ENCODE results near the gene CEP131. TPM values are rescaled to one million over a fixed set of nuclear protein-coding genes. Genes with fewer than 3 reads are reported as not detected.

CEP131 gene
- total and polyA plus RNA-seq, 7 experiments from 2014 or later = 2.7 to 13.0 (median 9.7) TPM

DNA sequence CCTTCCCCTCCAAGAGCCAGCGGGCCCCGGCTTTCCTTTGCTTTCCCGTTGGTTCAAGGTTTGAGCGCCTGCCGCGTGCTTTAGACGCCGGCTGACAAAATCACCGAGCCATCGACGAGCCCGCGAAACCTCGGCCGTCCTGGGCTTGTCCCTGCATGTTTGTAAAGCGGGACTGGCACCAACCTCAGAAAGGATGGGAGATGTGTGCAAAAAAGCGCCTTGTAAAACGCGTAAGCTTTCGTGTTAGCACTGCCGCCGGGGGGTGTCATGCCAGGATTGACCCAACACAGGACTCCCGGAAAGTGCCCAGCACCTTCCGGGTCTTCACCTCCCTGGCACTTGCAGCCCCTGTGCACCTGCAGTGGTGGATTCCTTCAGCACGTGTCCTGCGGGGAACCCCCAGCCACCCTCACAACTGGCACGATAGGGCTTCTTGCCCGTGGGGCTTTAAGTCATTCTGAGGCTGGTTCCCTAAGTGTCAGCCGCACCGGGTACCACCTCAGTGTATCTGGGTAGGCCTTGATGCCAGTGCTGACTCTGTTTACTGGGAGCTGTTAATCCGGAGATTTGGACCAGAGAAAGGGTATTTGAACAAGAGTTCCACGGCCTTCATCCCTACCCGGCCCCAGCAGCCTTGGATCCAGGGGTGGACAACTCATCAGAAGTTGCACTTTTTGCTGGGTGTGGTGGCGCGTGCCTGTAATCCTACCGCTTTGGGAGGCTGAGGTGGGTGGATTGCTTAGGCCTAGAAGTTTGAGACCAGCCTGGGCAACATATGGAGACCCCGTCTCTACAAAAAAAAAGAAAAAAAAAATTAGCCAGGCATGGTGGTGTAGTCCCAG lies 17.2 kb upstream of the CEP131 start:
- Histone ChIP-seq H3K9me3 (ENCODE audit: control insufficient read depth in 2 of 3, low read length in 3 of 3) (no peaks in the 10 kb centered on the region), H3K4me1 (ENCODE audit: control insufficient read depth in 2 of 2, insufficient read depth in 2 of 2, low read length in 2 of 2) (peaks cover 22 to 24% of the 10 kb centered on the region in 2 donors), H3K27me3 (ENCODE audit: control insufficient read depth in 2 of 2, insufficient read depth in 2 of 2, low read length in 2 of 2) (no peaks in the 10 kb centered on the region), H3K27ac (ENCODE audit: low read depth, low read length) (peak overlapping the region; percentile 76), H3K4me3 (ENCODE audit: low read length) (peak overlapping the region; percentile 71), H3K36me3 (ENCODE audit: control insufficient read depth in 2 of 3, insufficient read depth in 3 of 3, low read length in 3 of 3) (peaks cover 0 to 19% (median 0%) of the 10 kb centered on the region in 3 experiments)
- H3K4me3 Mint-ChIP-seq = peak overlapping the region; percentile 89 to 95 (median 93)
- ChIA-PET CTCF (interaction anchor here (0.6 to 1.3 kb wide), 4 partner anchors 8 to 216 kb away, joined by 3 to 7 read pairs (median 4); no protein-coding TSS in a partner anchor), POLR2A (interaction anchor here (1.0 to 2.2 kb wide), 10 partner anchors 13 to 279 kb away, joined by 3 to 24 read pairs (median 4); partner anchors contain the start of genes ACTG1, CEP131 and SLC38A10)
- H3K36me3 Mint-ChIP-seq = peaks cover 0 to 6% (median 0%) of the 10 kb centered on the region in 5 donors
- DNase-seq (peak in 1 of 9 donors; percentile 50), ATAC-seq (no peak)
- peak overlapping the region; percentile 78 to 95 (median 87) for H3K27ac Mint-ChIP-seq
- no peaks in the 10 kb centered on the region for H3K27me3 Mint-ChIP-seq
- intact Hi-C loops (cut with micrococcal nuclease) = loop anchor here (1.0 to 5.0 kb wide), 6 partner anchors 17 to 620 kb away; partner anchors contain the start of genes FAAP100 (in 1 of the 2), P4HB (in 1 of the 2) and SLC38A10 (in 1 of the 2)
- no peaks in the 10 kb centered on the region for H3K9me3 Mint-ChIP-seq
- H3K4me1 Mint-ChIP-seq = peaks cover 11 to 47% (median 33%) of the 10 kb centered on the region in 7 donors

DNA sequence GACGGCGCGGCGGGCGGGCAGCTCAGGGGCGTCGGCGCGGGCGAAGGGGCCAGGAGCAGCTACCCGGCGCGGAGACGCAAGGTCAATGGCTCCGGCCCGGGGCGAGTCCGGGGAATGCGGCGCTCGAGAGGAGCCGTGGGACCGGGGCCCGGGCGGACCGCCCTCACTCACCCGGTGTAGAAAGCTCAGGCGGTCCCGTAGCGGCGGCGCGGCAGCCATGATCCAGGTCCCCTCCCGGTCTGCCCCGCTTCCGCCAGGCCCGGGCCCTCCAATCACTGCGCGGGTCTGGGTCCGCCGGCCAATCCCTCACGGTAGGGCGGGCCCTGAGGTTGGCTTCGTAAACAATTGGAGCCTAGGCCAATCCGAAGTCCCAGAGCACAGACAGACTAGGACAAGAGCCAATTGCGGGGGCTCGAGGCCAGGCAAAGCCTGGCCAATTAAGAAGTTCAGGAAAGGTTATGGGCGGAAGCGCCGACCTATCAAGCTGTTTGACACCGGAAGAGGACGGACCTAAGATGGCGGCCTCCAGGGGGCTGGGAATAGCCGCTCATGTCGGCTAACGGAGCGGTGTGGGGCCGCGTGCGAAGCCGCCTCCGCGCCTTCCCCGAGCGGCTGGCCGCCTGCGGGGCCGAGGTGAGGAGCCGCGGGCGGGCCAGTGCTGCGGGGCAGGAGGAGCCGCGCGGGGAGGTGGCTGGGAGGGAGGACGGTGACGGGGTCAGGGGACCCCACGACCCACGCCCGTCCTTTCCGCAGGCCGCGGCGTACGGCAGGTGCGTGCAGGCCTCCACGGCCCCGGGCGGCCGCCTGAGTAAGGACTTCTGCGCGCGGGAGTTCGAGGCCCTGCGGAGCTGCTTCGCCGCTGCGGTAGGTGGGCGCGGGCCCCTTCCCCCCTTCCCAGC lies 16.3 kb upstream of the CEP131 start, which contains the start of the genes NDUFAF8 and TEPSIN:
Gene NDUFAF8 (plus strand): TSS at position 504 of the 899 bp plus-strand sequence. CDS start 46 bp downstream, at position 550.
Gene TEPSIN (minus strand): TSS at position 241 of the 899 bp plus-strand sequence. CDS start 22 bp downstream, at position 219.
- H3K27ac ChIP-seq (ENCODE audit: low read depth, low read length) = peak within 1 kb of the TSS; percentile 79
- ATAC-seq = peak; percentile 98
- POLR2A ChIA-PET = interaction anchor here (0.7 to 2.2 kb wide), 16 partner anchors 12 to 1401 kb away, joined by 3 to 24 read pairs (median 4); partner anchors contain the start of genes ACTG1, CEP131, FAAP100 and SLC38A10
- CTCF ChIA-PET = interaction anchor here (0.7 to 1.3 kb wide), 3 partner anchors 9 to 245 kb away, joined by 3 read pairs; no protein-coding TSS in a partner anchor
- peaks cover 22 to 24% of the 10 kb centered on the region in 2 donors for H3K4me1 ChIP-seq (ENCODE audit: control insufficient read depth in 2 of 2, insufficient read depth in 2 of 2, low read length in 2 of 2)
- no peaks in the 10 kb centered on the region for H3K27me3 ChIP-seq (ENCODE audit: control insufficient read depth in 2 of 2, insufficient read depth in 2 of 2, low read length in 2 of 2)
- H3K36me3 Mint-ChIP-seq = peaks cover 0 to 6% (median 0%) of the 10 kb centered on the region in 5 donors
- no peaks in the 10 kb centered on the region for H3K9me3 Mint-ChIP-seq
- H3K9me3 ChIP-seq (ENCODE audit: control insufficient read depth in 2 of 3, low read length in 3 of 3) = no peaks in the 10 kb centered on the region
- peak; percentile 87 to 98 (median 97) for DNase-seq
- H3K4me1 Mint-ChIP-seq = peaks cover 17 to 51% (median 38%) of the 10 kb centered on the region in 7 donors
- intact Hi-C loops (cut with micrococcal nuclease) = loop anchor here (1.0 to 5.0 kb wide), 6 partner anchors 16 to 621 kb away; partner anchors contain the start of genes FAAP100 (in 1 of the 2), P4HB (in 1 of the 2) and SLC38A10 (in 1 of the 2)
- peak within 1 kb of the TSS; percentile 71 for H3K4me3 ChIP-seq (ENCODE audit: low read length)
- peak within 1 kb of the TSS; percentile 92 to 97 (median 95) for H3K4me3 Mint-ChIP-seq
- H3K27me3 Mint-ChIP-seq = no peaks in the 10 kb centered on the region
- H3K36me3 ChIP-seq (ENCODE audit: control insufficient read depth in 2 of 3, insufficient read depth in 3 of 3, low read length in 3 of 3) = peaks cover 0 to 21% (median 0%) of the 10 kb centered on the region in 3 experiments
- H3K27ac Mint-ChIP-seq = peak within 1 kb of the TSS; percentile 86 to 95 (median 90)

DNA sequence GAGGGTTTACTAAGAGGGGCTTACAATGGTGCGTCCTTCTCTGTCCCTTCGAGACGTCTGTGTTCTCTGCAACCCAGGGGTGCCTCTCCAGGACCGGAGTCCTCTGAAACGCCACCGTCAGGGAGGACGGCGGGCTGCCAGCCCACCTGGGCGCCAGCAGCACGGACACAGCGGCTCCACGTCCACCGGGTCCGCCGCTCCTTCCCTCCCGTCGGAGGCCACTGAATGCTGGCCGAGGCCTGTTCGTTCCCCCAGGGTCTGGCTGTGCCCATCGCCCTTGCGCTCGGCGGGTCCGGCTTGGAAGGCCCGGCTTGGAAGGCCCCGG lies 15.7 kb upstream of the CEP131 start:
- peak overlapping the region; percentile 79 for H3K27ac ChIP-seq (ENCODE audit: low read depth, low read length)
- ChIA-PET CTCF (interaction anchor here (0.7 to 1.1 kb wide), 2 partner anchors 53 to 246 kb away, joined by 3 read pairs; no protein-coding TSS in a partner anchor), POLR2A (interaction anchor here (0.7 to 2.2 kb wide), 15 partner anchors 12 to 1400 kb away, joined by 3 to 24 read pairs (median 4); partner anchors contain the start of genes ACTG1, CEP131, FAAP100 and SLC38A10)
- intact Hi-C loops (cut with micrococcal nuclease) = loop anchor here in 1 of 2 donors (5.0 kb wide), 1 partner anchor 244 kb away; no protein-coding TSS in a partner anchor
- H3K27ac Mint-ChIP-seq = peak overlapping the region in 2 of 9 donors; percentile 52 to 74
- H3K27me3 Mint-ChIP-seq = no peaks in the 10 kb centered on the region
- no peak for ATAC-seq
- H3K36me3 Mint-ChIP-seq = peaks cover 0 to 6% (median 0%) of the 10 kb centered on the region in 5 donors
- no peak for DNase-seq
- H3K9me3 Mint-ChIP-seq = no peaks in the 10 kb centered on the region
- no peaks in the 10 kb centered on the region for H3K27me3 ChIP-seq (ENCODE audit: control insufficient read depth in 2 of 2, insufficient read depth in 2 of 2, low read length in 2 of 2)
- H3K4me1 Mint-ChIP-seq = peaks cover 17 to 51% (median 38%) of the 10 kb centered on the region in 7 donors
- peak overlapping the region; percentile 71 for H3K4me3 ChIP-seq (ENCODE audit: low read length)
- H3K9me3 ChIP-seq (ENCODE audit: control insufficient read depth in 2 of 3, low read length in 3 of 3) = no peaks in the 10 kb centered on the region
- peak overlapping the region; percentile 79 to 97 (median 94) for H3K4me3 Mint-ChIP-seq
- H3K4me1 ChIP-seq (ENCODE audit: control insufficient read depth in 2 of 2, insufficient read depth in 2 of 2, low read length in 2 of 2) = peaks cover 22 to 24% of the 10 kb centered on the region in 2 donors
- peaks cover 0 to 27% (median 0%) of the 10 kb centered on the region in 3 experiments for H3K36me3 ChIP-seq (ENCODE audit: control insufficient read depth in 2 of 3, insufficient read depth in 3 of 3, low read length in 3 of 3)

DNA sequence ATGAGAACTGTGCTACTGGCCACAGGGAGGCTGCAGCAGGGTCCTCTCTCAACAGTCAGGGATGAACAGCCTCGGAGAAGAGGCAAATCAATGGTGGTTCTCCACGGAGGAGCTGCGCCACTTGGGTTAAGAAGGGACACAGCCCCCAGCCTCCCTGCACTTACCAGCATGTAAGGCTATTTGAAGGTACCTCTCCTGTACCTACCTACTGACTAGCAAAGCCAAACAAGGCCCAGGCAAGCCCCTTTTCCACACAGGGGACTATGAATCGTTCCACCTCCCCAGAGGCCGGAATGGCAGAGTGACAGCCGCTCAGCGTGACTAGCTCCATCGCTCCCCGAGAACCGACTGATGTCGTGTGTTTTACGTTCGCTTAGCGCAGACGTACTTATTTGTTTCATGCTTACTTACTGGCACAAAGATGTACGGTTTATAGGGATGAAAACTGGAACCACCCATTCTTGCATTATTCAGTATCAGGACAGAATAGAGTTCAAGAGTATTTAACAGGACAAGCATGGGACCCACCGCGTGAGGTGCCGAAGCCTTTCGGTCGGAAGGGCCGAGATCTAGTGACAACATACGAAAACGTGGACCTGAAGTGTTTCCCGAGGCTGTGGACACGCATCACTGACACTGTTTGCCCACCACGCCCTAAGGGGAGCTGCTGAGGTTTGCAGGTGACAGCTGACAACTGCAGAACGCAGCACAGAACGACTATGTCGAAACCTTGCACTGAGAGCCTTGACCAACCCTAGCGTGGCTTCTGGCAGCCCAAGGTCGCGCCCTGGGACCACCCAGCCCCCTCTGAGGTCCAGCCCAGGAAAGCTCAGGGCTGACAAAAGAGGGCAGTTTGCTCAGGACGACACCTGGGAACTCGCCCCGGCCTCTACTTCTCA lies 15.1 kb upstream of the CEP131 start:
- POLR2A ChIA-PET = interaction anchor here (0.7 to 2.2 kb wide), 7 partner anchors 13 to 1399 kb away, joined by 3 to 24 read pairs (median 8); partner anchors contain the start of genes CEP131, FAAP100 and SLC38A10
- H3K27ac ChIP-seq (ENCODE audit: low read depth, low read length) = peak overlapping the region; percentile 79
- H3K9me3 ChIP-seq (ENCODE audit: control insufficient read depth in 2 of 3, low read length in 3 of 3) = no peaks in the 10 kb centered on the region
- Mint-ChIP-seq H3K9me3 (no peaks in the 10 kb centered on the region), H3K36me3 (peaks cover 0 to 6% (median 0%) of the 10 kb centered on the region in 5 donors), H3K4me1 (peaks cover 17 to 51% (median 38%) of the 10 kb centered on the region in 7 donors), H3K4me3 (peak overlapping the region; percentile 79 to 97 (median 94)), H3K27me3 (no peaks in the 10 kb centered on the region), H3K27ac (peak overlapping the region in 7 of 9 donors; percentile 22 to 80 (median 52))
- intact Hi-C loops (cut with micrococcal nuclease) = loop anchor here in 1 of 2 donors (5.0 kb wide), 1 partner anchor 244 kb away; no protein-coding TSS in a partner anchor
- peaks cover 0 to 33% (median 0%) of the 10 kb centered on the region in 3 experiments for H3K36me3 ChIP-seq (ENCODE audit: control insufficient read depth in 2 of 3, insufficient read depth in 3 of 3, low read length in 3 of 3)
- H3K4me1 ChIP-seq (ENCODE audit: control insufficient read depth in 2 of 2, insufficient read depth in 2 of 2, low read length in 2 of 2) = peaks cover 22 to 24% of the 10 kb centered on the region in 2 donors
- no peak for DNase-seq
- ATAC-seq = no peak
- CTCF ChIA-PET = interaction anchor here (0.6 to 1.1 kb wide), 2 partner anchors 54 to 246 kb away, joined by 3 read pairs; no protein-coding TSS in a partner anchor
- H3K27me3 ChIP-seq (ENCODE audit: control insufficient read depth in 2 of 2, insufficient read depth in 2 of 2, low read length in 2 of 2) = no peaks in the 10 kb centered on the region
- H3K4me3 ChIP-seq (ENCODE audit: low read length) = peak overlapping the region; percentile 71

DNA sequence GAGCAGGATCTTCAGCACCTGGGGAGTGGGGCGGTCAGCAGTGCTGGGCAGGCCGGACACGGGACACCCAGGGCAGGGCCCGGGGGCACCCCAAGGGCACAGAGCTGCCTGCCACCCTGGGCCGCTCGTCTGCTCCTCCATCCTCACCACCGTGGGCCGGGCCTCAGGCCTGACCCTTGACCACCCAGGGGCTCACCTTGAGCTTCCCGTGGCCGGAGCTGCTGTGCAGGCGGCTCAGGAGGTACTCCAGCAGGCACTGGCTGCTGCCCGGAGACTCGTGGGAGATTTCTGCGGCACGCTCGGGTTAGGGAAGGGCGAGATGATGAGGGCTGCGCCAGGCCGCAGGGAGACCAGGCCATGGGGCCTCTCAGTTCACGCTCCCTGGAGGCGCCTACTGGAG lies 14.0 kb upstream of the CEP131 start:
- Mint-ChIP-seq H3K4me1 (peaks cover 17 to 51% (median 35%) of the 10 kb centered on the region in 7 donors), H3K4me3 (peak overlapping the region in 4 of 10 donors; percentile 92 to 94 (median 93)), H3K27me3 (no peaks in the 10 kb centered on the region), H3K27ac (no peak overlapping the region), H3K9me3 (no peaks in the 10 kb centered on the region), H3K36me3 (peaks cover 0 to 4% (median 0%) of the 10 kb centered on the region in 5 donors)
- Histone ChIP-seq H3K9me3 (ENCODE audit: control insufficient read depth in 2 of 3, low read length in 3 of 3) (no peaks in the 10 kb centered on the region), H3K27ac (ENCODE audit: low read depth, low read length) (no peak overlapping the region), H3K36me3 (ENCODE audit: control insufficient read depth in 2 of 3, insufficient read depth in 3 of 3, low read length in 3 of 3) (peaks cover 0 to 44% (median 0%) of the 10 kb centered on the region in 3 experiments), H3K4me3 (ENCODE audit: low read length) (no peak overlapping the region), H3K4me1 (ENCODE audit: control insufficient read depth in 2 of 2, insufficient read depth in 2 of 2, low read length in 2 of 2) (peaks cover 22 to 24% of the 10 kb centered on the region in 2 donors), H3K27me3 (ENCODE audit: control insufficient read depth in 2 of 2, insufficient read depth in 2 of 2, low read length in 2 of 2) (no peaks in the 10 kb centered on the region)
- ATAC-seq (no peak), DNase-seq (no peak)
- CTCF ChIA-PET = interaction anchor here (0.5 to 0.6 kb wide), 2 partner anchors 55 to 130 kb away, joined by 3 read pairs; no protein-coding TSS in a partner anchor
- POLR2A ChIA-PET = no interaction called here
- intact Hi-C loops (cut with micrococcal nuclease) = loop anchor here in 1 of 2 donors (5.0 kb wide), 1 partner anchor 246 kb away; no protein-coding TSS in a partner anchor
